Naive thymus-derived CD4-positive, alpha-beta T cell (primary cell): Measurements from ENCODE around the gene VMO1. TPM values are rescaled to one million over a fixed set of nuclear protein-coding genes. Genes with fewer than 3 reads are reported as not detected.

Experiments
- ATAC-seq: fragments of 150-1000 bp; cut with Tn5 transposase; 2 replicates; pipeline ENCODE4 v1.10.0; 2021; ENCODE audit warnings: mild to moderate bottlenecking, moderate library complexity
- CTCF ChIA-PET: fragments of 350-600 bp; sonication (Branson Sonifier 250); formaldehyde crosslinking; loops from one replicate; lab custom pipeline; 2021; ENCODE audit warnings: antibody characterized with exemption; lab: Charles Lee
- POLR2A ChIA-PET: fragments of 350-600 bp; sonication (Branson Sonifier 250); formaldehyde crosslinking; loops from one replicate; lab custom pipeline; 2021; ENCODE audit warnings: antibody characterized with exemption, inconsistent platforms; lab: Charles Lee
- DNase-seq, 9 donors: peaks; one replicate each; pipeline versions ENCODE4 v3.0.0 to v3.0.0-alpha.2; 2020 to 2022; ENCODE audit warnings: mixed read lengths in 1 of 9
- H3K27ac ChIP-seq: one replicate; pipeline ENCODE4 v1.7.0; 2013; ENCODE audit warnings: mild to moderate bottlenecking, low read depth, low read length, moderate library complexity
- H3K27me3 ChIP-seq, 2 donors: one replicate each; pipeline ENCODE4 v1.7.0; 2013; ENCODE audit warnings: low read length in 2 of 2, mild to moderate bottlenecking in 2 of 2, moderate library complexity in 2 of 2; ENCODE audit not compliant: control insufficient read depth in 2 of 2, insufficient read depth in 2 of 2
- H3K36me3 ChIP-seq, 3 experiments: 1 replicate in 2 of 3; 2 replicates in 1 of 3; pipeline ENCODE4 v1.7.0; 2013; ENCODE audit warnings: low read length in 3 of 3, mild to moderate bottlenecking in 3 of 3, moderate library complexity in 1 of 3; ENCODE audit not compliant: insufficient read depth in 3 of 3, control insufficient read depth in 2 of 3
- H3K4me1 ChIP-seq, 2 donors: one replicate each; pipeline ENCODE4 v1.7.0; 2013; ENCODE audit warnings: low read length in 2 of 2, mild to moderate bottlenecking in 2 of 2, moderate library complexity in 1 of 2; ENCODE audit not compliant: control insufficient read depth in 2 of 2, insufficient read depth in 2 of 2
- H3K4me3 ChIP-seq: 2 replicates; pipeline ENCODE4 v1.7.0; 2013; ENCODE audit warnings: mild to moderate bottlenecking, low read length
- H3K9me3 ChIP-seq, 3 experiments: 1 replicate in 2 of 3; 2 replicates in 1 of 3; pipeline ENCODE4 v1.7.0; 2013; ENCODE audit warnings: low read length in 3 of 3; ENCODE audit not compliant: control insufficient read depth in 2 of 3
- H3K27ac Mint-ChIP-seq, 9 donors: one replicate each; pipeline ENCODE4 v1.8.0; 2020 to 2022; ENCODE audit warnings: mixed read lengths in 9 of 9, mild to moderate bottlenecking in 8 of 9, moderate library complexity in 5 of 9, inconsistent platforms in 2 of 9
- H3K27me3 Mint-ChIP-seq, 5 donors: one replicate each; pipeline ENCODE4 v1.8.0; 2021 to 2022; ENCODE audit warnings: mixed read lengths in 5 of 5, mild to moderate bottlenecking in 1 of 5
- H3K36me3 Mint-ChIP-seq, 5 donors: one replicate each; pipeline ENCODE4 v1.8.0; 2020 to 2022; ENCODE audit warnings: mixed read lengths in 5 of 5, mild to moderate bottlenecking in 3 of 5, inconsistent platforms in 1 of 5
- H3K4me1 Mint-ChIP-seq, 7 donors: one replicate each; pipeline ENCODE4 v1.8.0; 2020 to 2022; ENCODE audit warnings: mixed read lengths in 7 of 7, mild to moderate bottlenecking in 3 of 7, inconsistent platforms in 1 of 7
- H3K4me3 Mint-ChIP-seq, 10 donors: one replicate each; pipeline ENCODE4 v1.8.0; 2020 to 2022; ENCODE audit warnings: mild to moderate bottlenecking in 10 of 10, mixed read lengths in 10 of 10, moderate library complexity in 6 of 10, inconsistent platforms in 2 of 10
- H3K9me3 Mint-ChIP-seq, 11 donors: one replicate each; pipeline ENCODE4 v1.8.0; 2020 to 2022; ENCODE audit warnings: mixed read lengths in 11 of 11, mild to moderate bottlenecking in 4 of 11, inconsistent platforms in 1 of 11, moderate library complexity in 1 of 11
- intact Hi-C, 2 donors: fragments of 100-400 bp; cut with micrococcal nuclease; formaldehyde crosslinking; loops; one replicate each; pipeline ENCODE4 v1.15.1; 2023
- polyA plus RNA-seq, 2 donors: library from polyadenylated mRNA; unstranded; fragments of 300-500 nt; fragmentation: Illumina TruSeq; gene quantifications; one replicate each; pipeline ENCODE4 v1.2.3, GENCODE V29; 2021
- total RNA-seq, 6 experiments: library from RNA in 5 of 6; stranded (reverse) in 5 of 6; gene quantifications; 1 replicate in 5 of 6; 2 replicates in 1 of 6; pipeline ENCODE4 v1.2.3 and lab custom pipeline; 2021 to 2026

Gene VMO1
- total and polyA plus RNA-seq, 7 experiments from 2014 or later = 0.66 to 3.0 TPM; not detected in 5

GRCh38 chr17:4795168-4795567 lies 9.0 kb upstream of the VMO1 start:
- CTCF ChIA-PET = no interaction called here
- Histone ChIP-seq H3K27ac (peak overlapping the region; percentile 84), H3K4me1 (peaks cover 7 to 13% of the 10 kb centered on the region in 2 donors), H3K36me3 (peaks cover 0 to 19% (median 0%) of the 10 kb centered on the region in 3 experiments), H3K27me3 (no peaks in the 10 kb centered on the region), H3K9me3 (no peaks in the 10 kb centered on the region), H3K4me3 (no peak overlapping the region)
- peak overlapping the region in 3 of 10 donors; percentile 98 to 100 (median 99) for H3K4me3 Mint-ChIP-seq
- no peak for DNase-seq
- H3K9me3 Mint-ChIP-seq = no peaks in the 10 kb centered on the region
- POLR2A ChIA-PET = no interaction called here
- intact Hi-C loops = no loop called here
- ATAC-seq = no peak
- H3K27me3 Mint-ChIP-seq = peaks cover 0 to 6% (median 0%) of the 10 kb centered on the region in 5 donors
- peak overlapping the region in 2 of 9 donors; percentile 96 to 97 for H3K27ac Mint-ChIP-seq
- peaks cover 16 to 25% (median 20%) of the 10 kb centered on the region in 7 donors for H3K4me1 Mint-ChIP-seq
- peaks cover 0 to 11% (median 4%) of the 10 kb centered on the region in 5 donors for H3K36me3 Mint-ChIP-seq

- no peak for DNase-seq
- H3K27ac ChIP-seq = peak overlapping the region; percentile 73
- Mint-ChIP-seq H3K4me1 (peaks cover 11 to 31% (median 17%) of the 10 kb centered on the region in 7 donors), H3K9me3 (peaks cover 0 to 2% (median 0%) of the 10 kb centered on the region in 11 donors), H3K4me3 (peak overlapping the region; percentile 67 to 94 (median 88)), H3K27me3 (peaks cover 23 to 43% (median 26%) of the 10 kb centered on the region in 5 donors), H3K36me3 (peaks cover 0 to 4% (median 0%) of the 10 kb centered on the region in 5 donors), H3K27ac (peak overlapping the region; percentile 1 to 93 (median 89))
- intact Hi-C loops = loop anchor here (1.0 to 2.0 kb wide), 7 partner anchors 17 to 99 kb away; partner anchors contain the start of genes ARRB2 (in 2 of the 2), MED11 (in 2 of the 2), PLD2 (in 2 of the 2) and MINK1 (in 1 of the 2)
- no peak for ATAC-seq
- H3K27me3 ChIP-seq = peaks cover 0 to 10% of the 10 kb centered on the region in 2 donors
- peaks cover 10 to 14% of the 10 kb centered on the region in 2 donors for H3K4me1 ChIP-seq
- no peaks in the 10 kb centered on the region for H3K36me3 ChIP-seq
- ChIA-PET POLR2A (interaction anchor here (0.7 to 4.3 kb wide), 15 partner anchors 11 to 647 kb away, joined by 3 to 48 read pairs (median 5); partner anchors contain the start of genes ARRB2, CXCL16, CYB5D2 and MED11), CTCF (interaction anchor here (0.6 to 2.0 kb wide), 12 partner anchors 15 to 226 kb away, joined by 3 to 16 read pairs (median 4); partner anchors contain the start of genes ARRB2, C17orf107, MED11 and RNF167)
- peak overlapping the region; percentile 75 for H3K4me3 ChIP-seq
- no peaks in the 10 kb centered on the region for H3K9me3 ChIP-seq
Measured at GRCh38 chr17:4790705-4791088, 4.5 kb upstream of the VMO1 start.

- H3K27ac ChIP-seq = peak overlapping the region; percentile 73
- intact Hi-C loops = loop anchor here (1.0 to 5.0 kb wide), 8 partner anchors 17 to 112 kb away; partner anchors contain the start of genes ARRB2 (in 2 of the 2), MED11 (in 2 of the 2), PLD2 (in 2 of the 2) and CHRNE (in 1 of the 2)
- DNase-seq = peak; percentile 66 to 87 (median 78)
- H3K4me1 ChIP-seq = peaks cover 15 to 20% of the 10 kb centered on the region in 2 donors
- peaks cover 23 to 49% (median 31%) of the 10 kb centered on the region in 5 donors for H3K27me3 Mint-ChIP-seq
- H3K9me3 ChIP-seq = no peaks in the 10 kb centered on the region
- peaks cover 11 to 34% (median 19%) of the 10 kb centered on the region in 7 donors for H3K4me1 Mint-ChIP-seq
- H3K9me3 Mint-ChIP-seq = peaks cover 0 to 2% (median 0%) of the 10 kb centered on the region in 11 donors
- peak overlapping the region; percentile 75 for H3K4me3 ChIP-seq
- ChIA-PET POLR2A (interaction anchor here (0.7 to 4.3 kb wide), 19 partner anchors 11 to 647 kb away, joined by 3 to 48 read pairs (median 4); partner anchors contain the start of genes ARRB2, CXCL16, CYB5D2 and MED11), CTCF (interaction anchor here (0.5 to 2.0 kb wide), 17 partner anchors 14 to 746 kb away, joined by 3 to 16 read pairs (median 4); partner anchors contain the start of genes ARRB2, C17orf107, MED11 and PELP1)
- ATAC-seq = peak; percentile 93
- peak overlapping the region; percentile 1 to 93 (median 89) for H3K27ac Mint-ChIP-seq
- peaks cover 0 to 4% (median 0%) of the 10 kb centered on the region in 5 donors for H3K36me3 Mint-ChIP-seq
- peaks cover 0 to 11% of the 10 kb centered on the region in 2 donors for H3K27me3 ChIP-seq
- peak overlapping the region; percentile 67 to 94 (median 88) for H3K4me3 Mint-ChIP-seq
- H3K36me3 ChIP-seq = no peaks in the 10 kb centered on the region
Measured at GRCh38 chr17:4789951-4790704, 4.0 kb upstream of the VMO1 start.

- H3K36me3 ChIP-seq = no peaks in the 10 kb centered on the region
- intact Hi-C loops = loop anchor here in 1 of 2 donors (5.0 kb wide), 1 partner anchor 113 kb away; the partner anchor contains the start of gene CHRNE
- ChIA-PET CTCF (interaction anchor here (0.5 to 2.0 kb wide), 13 partner anchors 37 to 745 kb away, joined by 3 to 16 read pairs (median 4); partner anchors contain the start of genes ARRB2, C17orf107, MED11 and PELP1), POLR2A (interaction anchor here (0.7 to 4.3 kb wide), 15 partner anchors 11 to 646 kb away, joined by 3 to 48 read pairs (median 5); partner anchors contain the start of genes ARRB2, CXCL16, CYB5D2 and MED11)
- H3K4me1 ChIP-seq = peaks cover 15 to 20% of the 10 kb centered on the region in 2 donors
- H3K27me3 ChIP-seq = peaks cover 0 to 11% of the 10 kb centered on the region in 2 donors
- H3K4me3 Mint-ChIP-seq = peak overlapping the region; percentile 66 to 88 (median 76)
- peaks cover 11 to 34% (median 19%) of the 10 kb centered on the region in 7 donors for H3K4me1 Mint-ChIP-seq
- DNase-seq (no peak), ATAC-seq (peak; percentile 45)
- peaks cover 23 to 54% (median 33%) of the 10 kb centered on the region in 5 donors for H3K27me3 Mint-ChIP-seq
- peak overlapping the region in 3 of 9 donors; percentile 31 to 66 (median 62) for H3K27ac Mint-ChIP-seq
- peak overlapping the region; percentile 73 for H3K27ac ChIP-seq
- H3K4me3 ChIP-seq = peak overlapping the region; percentile 75
- H3K9me3 Mint-ChIP-seq = peaks cover 0 to 2% (median 0%) of the 10 kb centered on the region in 11 donors
- peaks cover 0 to 4% (median 0%) of the 10 kb centered on the region in 5 donors for H3K36me3 Mint-ChIP-seq
- H3K9me3 ChIP-seq = no peaks in the 10 kb centered on the region
Measured at GRCh38 chr17:4789701-4789950, 3.5 kb upstream of the VMO1 start.

GRCh38 chr17:4788807-4789700 lies 2.9 kb upstream of the VMO1 start, which contains the start of gene GLTPD2:
GLTPD2 (plus strand) TSS chr17:4788964; CDS start chr17:4789012, 48 bp downstream.
- Histone ChIP-seq H3K4me3 (peak within 1 kb of the TSS; percentile 75), H3K36me3 (no peaks in the 10 kb centered on the region), H3K4me1 (peaks cover 15 to 20% of the 10 kb centered on the region in 2 donors), H3K27me3 (peaks cover 0 to 11% of the 10 kb centered on the region in 2 donors), H3K9me3 (no peaks in the 10 kb centered on the region), H3K27ac (peak within 1 kb of the TSS; percentile 73)
- Mint-ChIP-seq H3K27ac (peak within 1 kb of the TSS in 4 of 9 donors; percentile 31 to 82 (median 49)), H3K4me3 (peak within 1 kb of the TSS; percentile 66 to 88 (median 76)), H3K27me3 (peaks cover 27 to 59% (median 39%) of the 10 kb centered on the region in 5 donors), H3K4me1 (peaks cover 11 to 34% (median 19%) of the 10 kb centered on the region in 7 donors), H3K36me3 (peaks cover 0 to 4% (median 0%) of the 10 kb centered on the region in 5 donors), H3K9me3 (peaks cover 0 to 2% (median 0%) of the 10 kb centered on the region in 11 donors)
- ChIA-PET CTCF (interaction anchor here (0.9 to 2.0 kb wide), 8 partner anchors 57 to 745 kb away, joined by 4 to 16 read pairs (median 4); partner anchors contain the start of genes ARRB2, C17orf107, MED11 and PELP1), POLR2A (interaction anchor here (0.5 to 4.3 kb wide), 13 partner anchors 10 to 178 kb away, joined by 3 to 48 read pairs (median 4); partner anchors contain the start of genes ARRB2, PELP1, PLD2 and SPAG7)
- intact Hi-C loops = loop anchor here in 1 of 2 donors (5.0 kb wide), 1 partner anchor 113 kb away; the partner anchor contains the start of gene CHRNE
- ATAC-seq = no peak
- no peak for DNase-seq
